Measurements from ENCODE around the gene TM9SF1.

DNA sequence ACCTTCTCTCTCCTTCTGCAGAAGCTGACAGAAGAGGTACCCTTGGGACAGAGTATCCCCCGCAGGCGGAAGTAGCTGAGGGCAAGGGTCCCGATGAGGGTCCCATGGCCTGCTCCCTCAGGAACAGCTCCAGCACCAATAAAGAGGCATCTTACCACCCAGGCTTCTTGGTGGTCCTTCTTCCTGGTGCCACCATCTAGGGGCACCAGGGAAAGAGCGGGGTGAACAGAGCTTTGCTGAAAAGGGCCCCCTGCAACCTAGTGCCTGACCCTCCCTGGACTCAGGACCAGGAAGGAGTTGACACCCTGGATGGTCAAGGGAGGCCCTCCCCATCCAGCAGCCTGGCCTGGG lies 34.8 kb downstream of the TM9SF1 start:
- TF ChIP-seq, protein P1, sequence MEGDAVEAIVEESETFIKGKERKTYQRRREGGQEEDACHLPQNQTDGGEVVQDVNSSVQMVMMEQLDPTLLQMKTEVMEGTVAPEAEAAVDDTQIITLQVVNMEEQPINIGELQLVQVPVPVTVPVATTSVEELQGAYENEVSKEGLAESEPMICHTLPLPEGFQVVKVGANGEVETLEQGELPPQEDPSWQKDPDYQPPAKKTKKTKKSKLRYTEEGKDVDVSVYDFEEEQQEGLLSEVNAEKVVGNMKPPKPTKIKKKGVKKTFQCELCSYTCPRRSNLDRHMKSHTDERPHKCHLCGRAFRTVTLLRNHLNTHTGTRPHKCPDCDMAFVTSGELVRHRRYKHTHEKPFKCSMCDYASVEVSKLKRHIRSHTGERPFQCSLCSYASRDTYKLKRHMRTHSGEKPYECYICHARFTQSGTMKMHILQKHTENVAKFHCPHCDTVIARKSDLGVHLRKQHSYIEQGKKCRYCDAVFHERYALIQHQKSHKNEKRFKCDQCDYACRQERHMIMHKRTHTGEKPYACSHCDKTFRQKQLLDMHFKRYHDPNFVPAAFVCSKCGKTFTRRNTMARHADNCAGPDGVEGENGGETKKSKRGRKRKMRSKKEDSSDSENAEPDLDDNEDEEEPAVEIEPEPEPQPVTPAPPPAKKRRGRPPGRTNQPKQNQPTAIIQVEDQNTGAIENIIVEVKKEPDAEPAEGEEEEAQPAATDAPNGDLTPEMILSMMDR (conservative IDR thresholded peaks at IDR 0.05 in 1 of 2, IDR thresholded peaks at IDR 0.05 in 1 of 2; ENCODE audit: extremely low read depth in 1 of 2, insufficient read depth in 1 of 2, low read depth in 1 of 2, low read length in 2 of 2) = no peak
- TF ChIP-seq EZH2 (IDR thresholded peaks at IDR 0.05; ENCODE audit: borderline replicate concordance, low read length) = no peak

Data from mammary epithelial cell (primary cell).